Measurements from ENCODE around the gene NINJ1.

Gene NINJ1

GRCh38 chr9:93131599-93132286, 2.3 kb downstream of the NINJ1 start:
- no peak for DNase-seq

GRCh38 chr9:93130861-93131481, 3.1 kb downstream of the NINJ1 start:
- no peak for DNase-seq

GRCh38 chr9:93129691-93130500, 4.2 kb downstream of the NINJ1 start:
- no peak for DNase-seq

GRCh38 chr9:93129286-93129685, 4.8 kb downstream of the NINJ1 start:
- DNase-seq, result no peak

GRCh38 chr9:93128715-93129224, 5.3 kb downstream of the NINJ1 start:
- DNase-seq, result no peak

GRCh38 chr9:93128011-93128714, 5.9 kb downstream of the NINJ1 start:
- DNase-seq, result no peak

- DNase-seq, result peak in 1 of 2 experiments; percentile 48
These were observed 6.6 kb downstream of the NINJ1 start for GRCh38 chr9:93127395-93127911.

GRCh38 chr9:93126825-93127368, 7.2 kb downstream of the NINJ1 start:
- DNase-seq, result no peak

- DNase-seq, result no peak
These were observed 7.8 kb downstream of the NINJ1 start for GRCh38 chr9:93126151-93126781.

GRCh38 chr9:93125331-93125894, 8.6 kb downstream of the NINJ1 start:
- no peak for DNase-seq

- DNase-seq, result no peak
These were observed 9.3 kb downstream of the NINJ1 start for GRCh38 chr9:93124793-93125192.

GRCh38 chr9:93123561-93124283, 10.3 kb downstream of the NINJ1 start:
- no peak for DNase-seq

GRCh38 chr9:93122721-93123221, 11.3 kb downstream of the NINJ1 start:
- no peak for DNase-seq

- no peak for DNase-seq
These were observed 12.5 kb downstream of the NINJ1 start for GRCh38 chr9:93121316-93122241.

- no peak for DNase-seq
These were observed 13.2 kb downstream of the NINJ1 start for GRCh38 chr9:93120846-93121315.

- DNase-seq, result peak; percentile 96 to 97
These were observed 13.9 kb downstream of the NINJ1 start for GRCh38 chr9:93119953-93120845.

- no peak for DNase-seq
These were observed 14.4 kb downstream of the NINJ1 start for GRCh38 chr9:93119703-93119952.

GRCh38 chr9:93118863-93119702, 15.0 kb downstream of the NINJ1 start:
- DNase-seq, result no peak
